Fibroblast of the conjunctiva (primary cell): ENCODE measurements around the gene ECI1.
"Not testable (repeated sequence)": the region's sequence is repeated elsewhere in the genome, so short reads cannot be mapped to it uniquely, and the experiment has no call there.

Experiments
- DNase-seq: peaks from one replicate; pipeline ENCODE4 v3.0.0-alpha.2; 2010; ENCODE audit warnings: low read depth

The ECI1 gene

DNA sequence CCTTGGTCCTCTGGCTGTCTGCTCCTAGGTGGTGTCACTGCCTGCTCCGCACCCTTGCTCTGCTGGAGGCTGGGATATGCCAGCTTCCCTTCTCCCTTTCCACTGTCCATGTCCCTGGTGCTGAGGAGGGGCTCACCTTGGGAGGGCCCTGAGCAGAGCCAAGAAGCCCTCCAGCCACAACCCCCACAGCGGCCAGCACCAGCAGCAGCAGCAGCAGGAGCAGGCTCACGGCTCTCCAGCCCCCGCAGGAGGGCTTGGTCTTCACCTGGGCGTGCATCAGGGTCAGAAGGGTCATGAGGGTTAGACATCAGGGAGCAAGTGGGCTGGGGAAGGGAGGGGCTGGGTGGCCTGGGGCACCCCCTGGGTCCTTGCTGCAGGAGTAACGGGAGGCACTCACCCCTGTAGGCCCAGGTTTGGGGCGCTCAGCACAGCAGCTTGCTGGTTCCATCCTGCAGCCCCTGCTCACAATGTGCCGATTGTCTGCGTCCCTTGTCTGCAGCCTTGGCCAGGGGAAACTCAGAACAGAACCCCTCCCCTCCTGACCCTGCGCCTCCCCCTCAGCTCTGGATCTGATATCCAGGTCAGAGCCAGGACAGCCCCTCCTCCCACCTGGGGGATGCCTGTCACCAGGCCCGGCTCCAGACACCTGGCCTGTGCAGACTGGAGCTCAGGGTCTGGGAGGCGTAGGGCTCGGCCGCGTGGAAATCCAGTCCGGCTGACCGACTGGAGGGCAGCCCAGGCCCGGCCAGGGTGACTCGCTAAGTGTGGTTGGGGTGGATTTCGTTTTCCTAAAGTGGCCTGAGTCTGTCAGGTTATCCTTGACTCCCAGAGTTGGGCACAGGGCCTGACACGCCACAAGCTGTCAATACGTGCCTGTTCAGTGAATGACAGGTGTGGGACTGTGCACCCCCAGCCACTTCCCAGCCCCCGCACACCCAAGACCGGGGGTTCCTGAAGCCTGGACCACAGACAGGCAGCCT is 40.7 kb downstream of the ECI1 start, which contains the start of gene BRICD5:
TSS of gene BRICD5 (minus strand) at position 478 of the 980 bp plus-strand sequence. CDS start at position 448, 30 bp downstream.
- no peak for DNase-seq

GRCh38 chr16:2210009-2210332 is 41.4 kb downstream of the ECI1 start:
- DNase-seq, result no peak

DNA sequence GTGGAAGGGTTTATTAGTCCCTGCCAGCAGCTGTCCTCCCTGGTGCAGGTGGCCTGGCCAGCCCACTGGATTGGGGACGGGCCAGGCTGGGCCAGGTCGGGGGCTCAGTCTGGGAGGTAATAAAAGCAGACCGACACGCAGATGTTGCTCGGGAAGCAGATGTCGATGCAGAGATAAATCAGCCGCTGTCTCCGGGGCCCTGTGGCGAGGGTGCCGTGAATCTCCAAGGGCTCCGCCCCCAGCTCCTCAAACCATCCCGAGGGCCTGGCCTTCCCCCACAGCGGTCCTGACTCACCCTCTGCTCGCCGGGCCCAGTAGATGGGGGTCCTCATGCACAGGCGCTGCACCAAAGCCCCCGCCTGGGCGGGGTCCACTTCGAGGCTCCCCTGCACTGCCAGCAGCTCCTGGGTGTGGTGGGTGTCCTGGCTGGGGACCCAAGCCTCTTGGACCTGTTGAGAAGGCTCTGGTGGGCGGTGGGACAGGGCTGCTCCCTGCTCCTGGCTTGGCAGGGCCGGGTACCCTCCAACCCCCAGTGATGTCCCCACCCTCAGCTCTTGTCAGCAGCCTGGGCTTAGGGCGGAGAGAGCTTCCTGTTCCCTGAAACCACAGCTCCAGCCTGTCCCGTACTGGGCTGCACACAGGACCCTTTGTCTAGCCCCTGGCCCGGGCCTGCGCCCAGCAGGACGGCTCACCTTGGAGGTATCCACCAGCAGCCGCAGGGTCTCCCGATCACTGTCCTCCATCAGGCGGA is 42.0 kb downstream of the ECI1 start:
- no peak for DNase-seq

DNA sequence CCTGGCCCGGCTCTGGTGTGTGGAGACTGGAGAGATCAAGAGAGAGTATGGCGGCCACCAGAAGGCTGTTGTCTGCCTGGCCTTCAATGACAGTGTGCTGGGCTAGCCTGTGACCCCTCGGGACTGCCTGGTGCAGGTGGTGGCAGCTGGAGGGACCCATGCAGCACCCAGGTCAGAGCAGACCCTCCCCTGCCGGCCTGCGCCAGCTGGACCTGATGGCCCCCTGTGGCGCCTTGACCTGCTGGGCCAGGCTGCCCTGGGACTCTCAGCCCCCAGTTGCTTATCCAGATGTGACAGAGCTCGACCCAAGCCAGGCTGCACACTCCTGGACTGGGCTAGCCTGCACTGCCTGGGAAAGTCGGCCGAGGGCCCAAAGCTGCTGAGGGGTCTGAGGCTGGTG is 42.6 kb downstream of the ECI1 start:
- no peak for DNase-seq

DNA sequence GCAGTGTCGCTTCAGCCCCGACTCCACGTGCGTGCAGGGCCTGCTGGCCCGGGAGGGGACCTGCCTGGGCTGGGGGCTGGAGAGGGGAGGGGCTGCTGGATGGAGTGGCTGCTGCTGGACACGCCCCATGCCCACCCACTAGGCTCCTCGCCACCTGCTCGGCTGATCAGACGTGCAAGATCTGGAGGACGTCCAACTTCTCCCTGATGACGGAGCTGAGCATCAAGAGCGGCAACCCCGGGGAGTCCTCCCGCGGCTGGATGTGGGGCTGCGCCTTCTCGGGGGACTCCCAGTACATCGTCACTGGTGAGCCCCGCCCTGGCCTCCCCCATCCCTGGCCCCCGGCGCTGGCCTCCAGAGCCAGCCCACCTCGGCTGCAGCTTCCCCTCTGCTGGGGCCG is 43.1 kb downstream of the ECI1 start:
- no peak for DNase-seq

- DNase-seq, result no peak
These were observed 43.5 kb downstream of the ECI1 start for GRCh38 chr16:2207872-2208271.

- DNase-seq, result no peak
These were observed 44.5 kb downstream of the ECI1 start for GRCh38 chr16:2206780-2207433.

GRCh38 chr16:2206420-2206779 is 45.0 kb downstream of the ECI1 start:
- DNase-seq, result no peak

DNA sequence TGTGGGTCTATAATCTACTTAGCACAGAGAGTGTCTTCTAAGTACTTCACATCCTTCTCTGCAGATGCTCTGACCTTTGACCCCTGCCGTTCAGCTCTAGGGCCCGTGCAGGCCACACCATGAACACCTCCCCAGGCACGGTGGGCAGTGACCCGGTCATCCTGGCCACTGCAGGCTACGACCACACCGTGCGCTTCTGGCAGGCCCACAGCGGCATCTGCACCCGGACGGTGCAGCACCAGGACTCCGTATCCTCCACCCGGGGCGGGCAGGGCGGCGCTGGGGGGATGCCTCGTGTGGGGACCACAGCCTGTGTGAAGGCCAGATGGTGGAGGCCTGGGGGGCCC is 45.4 kb downstream of the ECI1 start:
- DNase-seq, result peak; percentile 12

DNA sequence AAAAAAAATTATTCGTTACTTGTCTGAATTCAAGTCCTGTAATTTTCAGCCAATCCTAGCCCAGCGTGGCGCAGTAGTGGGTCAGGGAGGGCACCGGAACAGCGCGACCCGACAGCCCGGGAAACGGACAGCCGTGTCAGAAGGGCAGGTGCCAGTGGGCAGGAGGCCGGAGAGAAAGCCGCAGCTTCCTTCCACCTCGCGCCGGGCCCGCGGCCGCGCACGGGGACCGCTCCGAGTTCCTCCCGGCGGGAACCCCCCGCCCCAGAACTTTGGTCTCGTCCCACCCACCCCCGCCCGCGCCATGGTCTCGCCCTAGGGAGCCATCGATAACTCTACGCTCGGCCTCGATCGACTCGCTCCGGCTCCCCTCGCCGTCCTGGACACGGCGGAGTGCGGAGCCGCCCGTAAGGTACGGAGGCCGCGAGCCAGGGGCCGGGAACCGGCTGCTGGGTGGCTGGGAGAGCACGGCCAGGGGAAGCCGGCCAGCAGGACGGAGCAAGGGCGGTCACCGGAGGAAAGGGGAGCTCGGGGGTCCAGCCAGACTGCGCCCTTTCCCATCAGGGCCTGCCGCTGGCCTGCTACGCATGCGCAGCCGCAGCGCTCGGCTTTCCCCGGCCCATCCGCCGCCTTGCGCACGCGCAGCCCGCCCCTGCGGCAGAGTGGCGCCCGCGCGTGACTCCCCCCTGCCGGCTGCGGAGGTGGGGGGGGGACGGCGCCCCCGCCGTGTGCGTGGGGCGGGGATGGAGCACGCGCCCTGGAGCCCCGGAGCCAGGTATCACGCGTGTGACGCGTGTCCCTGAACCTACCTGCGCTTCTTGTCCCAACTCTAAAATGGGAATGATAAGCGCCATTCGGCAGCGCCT is 46.1 kb downstream of the ECI1 start, which contains the start of gene MLST8:
TSS of gene MLST8 (plus strand) at position 351 of the 863 bp plus-strand sequence. CDS start 632 bp downstream, outside the sequence.
- peak; percentile 63 for DNase-seq

DNA sequence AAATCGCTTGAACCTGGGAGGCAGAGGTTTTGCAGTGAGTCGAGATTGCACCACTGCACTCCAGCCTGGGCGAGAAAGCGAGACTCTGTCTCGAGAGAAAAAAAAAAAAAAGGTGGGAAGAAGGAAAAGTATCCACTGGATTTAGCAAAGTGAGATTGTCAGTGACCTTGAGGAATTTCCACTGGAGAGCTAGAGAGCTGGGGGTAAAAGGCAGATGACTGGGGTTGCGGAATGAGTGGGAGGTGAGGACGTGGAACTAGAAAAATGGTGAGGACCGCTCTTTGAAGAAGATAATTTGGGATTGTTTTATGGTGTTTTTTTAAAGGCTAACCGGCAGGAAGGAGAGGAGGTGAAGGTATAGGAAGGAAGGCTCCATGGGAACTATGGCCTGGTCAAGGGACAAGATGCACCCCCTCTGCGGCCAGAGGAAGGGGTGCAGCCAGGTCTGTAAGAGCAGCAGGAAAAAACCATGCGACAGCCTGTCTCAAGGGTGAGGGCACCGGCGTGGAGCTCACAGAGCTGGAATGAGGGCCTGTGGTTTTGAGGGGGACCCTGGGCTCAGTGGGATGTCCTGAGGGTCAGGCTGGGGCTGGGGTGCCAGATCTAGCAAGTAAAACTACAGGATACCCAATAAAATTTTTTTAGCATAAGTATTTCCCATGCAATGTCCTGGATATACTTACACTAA is 46.8 kb downstream of the ECI1 start:
- no peak for DNase-seq

DNA sequence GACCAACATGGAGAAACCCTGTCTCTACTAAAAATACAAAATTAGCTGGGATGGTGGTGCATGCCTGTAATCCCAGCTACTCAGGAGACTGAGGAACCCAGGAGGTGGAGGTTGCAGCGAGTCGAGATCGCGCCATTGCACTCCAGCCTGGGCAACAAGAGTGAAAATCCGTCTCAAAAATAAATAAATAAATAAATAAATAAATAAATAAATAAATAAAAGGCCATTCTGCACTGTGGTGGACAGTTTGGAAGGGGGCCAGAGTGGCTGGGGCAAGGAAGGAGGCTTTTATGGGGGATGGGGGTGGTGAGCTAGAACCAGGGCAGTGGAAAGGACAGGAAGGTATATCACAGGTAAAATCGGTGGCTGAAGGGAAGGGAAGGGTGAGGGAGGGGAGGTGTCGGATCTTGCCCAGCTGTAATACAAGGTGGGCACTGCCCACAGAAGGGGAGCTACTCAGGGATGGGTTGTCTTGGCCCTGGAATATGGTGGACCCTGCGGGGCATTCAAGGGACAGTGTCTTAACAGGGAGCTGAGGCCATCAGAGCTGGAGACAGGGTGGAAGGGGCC is 48.2 kb downstream of the ECI1 start:
- not testable (repeated sequence) for DNase-seq

DNA sequence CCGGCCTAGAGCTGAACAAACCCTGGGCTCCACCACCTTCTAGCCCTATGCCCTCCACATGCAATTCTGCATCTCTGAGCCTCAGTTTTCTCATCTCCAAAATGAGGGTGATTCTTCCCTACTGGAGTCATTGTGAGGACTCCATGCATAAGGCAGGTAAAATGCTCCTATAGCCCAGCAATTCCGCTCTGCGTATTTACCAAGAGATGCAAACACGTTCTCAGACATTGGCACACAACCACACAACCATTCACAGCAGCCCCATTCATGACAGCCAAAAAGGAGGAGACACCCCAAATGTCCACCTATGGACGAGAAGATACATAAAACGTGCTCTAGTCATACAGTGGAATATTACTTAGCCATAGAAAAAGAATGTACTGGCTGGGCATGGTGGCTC is 51.1 kb downstream of the ECI1 start:
- no peak for DNase-seq

GRCh38 chr16:2199621-2200139 is 51.7 kb downstream of the ECI1 start:
- DNase-seq, result no peak

- DNase-seq, result no peak
These were observed 52.3 kb downstream of the ECI1 start for GRCh38 chr16:2199095-2199494.

- no peak for DNase-seq
These were observed 53.1 kb downstream of the ECI1 start for GRCh38 chr16:2198283-2198682.

DNA sequence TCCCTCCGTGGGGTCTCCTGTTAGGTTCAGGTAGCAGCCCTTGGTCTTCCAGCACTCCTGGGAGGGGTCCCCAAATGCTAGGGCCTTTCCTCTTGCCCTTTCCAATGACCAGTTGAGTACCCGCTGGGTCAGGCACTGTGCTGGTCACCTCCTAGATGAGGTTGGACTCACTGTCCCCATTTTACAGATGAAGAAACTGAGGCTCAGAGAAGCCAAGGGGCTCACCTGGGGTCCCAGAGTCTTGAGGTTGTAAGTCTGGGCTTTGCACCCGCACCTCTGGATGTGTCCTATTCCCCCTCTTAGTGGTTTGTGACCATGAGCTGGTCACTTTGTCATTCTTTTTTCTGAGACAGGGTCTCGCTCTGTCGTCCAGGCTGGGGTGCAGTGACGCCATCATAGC is 53.6 kb downstream of the ECI1 start:
- DNase-seq, result no peak

GRCh38 chr16:2196981-2197511 is 54.3 kb downstream of the ECI1 start:
- no peak for DNase-seq

DNA sequence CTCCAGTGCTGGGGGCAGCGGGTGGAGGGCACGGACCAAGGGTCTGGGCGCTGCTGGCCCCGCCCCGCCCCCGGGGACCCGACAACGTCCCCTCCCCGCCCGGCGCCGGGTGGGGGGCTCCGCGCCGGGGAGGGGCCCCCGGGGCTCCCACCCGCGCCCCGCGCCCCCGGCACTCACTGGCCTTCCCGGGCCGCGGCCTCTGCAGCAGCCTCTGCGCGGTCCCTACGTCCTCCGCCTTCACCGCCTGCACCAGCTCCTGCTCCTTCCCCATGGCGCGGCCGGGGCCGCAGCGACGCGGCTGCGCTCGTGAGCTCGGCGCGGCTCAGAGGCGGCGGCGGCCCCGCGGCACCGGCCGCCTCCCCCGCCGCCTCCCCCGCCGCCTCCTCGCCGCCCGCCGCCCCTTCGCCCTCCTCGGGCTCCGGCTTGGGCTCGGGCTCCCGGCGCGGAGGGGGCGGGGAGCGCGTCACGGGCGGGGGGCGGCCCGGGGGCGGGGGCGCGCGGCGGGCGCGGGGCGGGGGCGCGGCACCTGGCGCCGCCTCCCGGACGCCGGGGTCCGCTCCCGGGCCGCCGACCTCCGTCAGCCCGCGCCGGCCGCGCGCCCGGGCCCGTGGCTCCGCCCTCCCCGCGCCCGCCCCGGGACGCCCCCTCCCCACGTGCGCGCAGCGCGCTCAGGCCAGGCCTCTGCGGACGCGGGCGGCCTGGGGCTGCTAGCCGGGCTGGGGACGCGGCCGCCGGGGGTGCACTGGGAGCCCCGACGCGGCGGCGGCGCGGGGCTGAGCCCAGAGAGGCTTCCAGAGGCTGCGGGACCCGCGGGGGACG is 55.0 kb downstream of the ECI1 start, which contains the start of gene CASKIN1:
TSS of gene CASKIN1 (minus strand) at position 444 of the 819 bp plus-strand sequence. CDS start at position 271, 173 bp downstream.
- DNase-seq, result no peak
